Endothelial cell of umbilical vein (primary cell): ENCODE measurements around the gene ACP2. TPM values are rescaled to one million over a fixed set of nuclear protein-coding genes. Genes with fewer than 3 reads are reported as not detected.

Experiments
- BruUV-seq: library from RNA; stranded (reverse); fragments of 400-500 nt; replicated peaks from 2 replicates; lab custom pipeline; 2021; lab: Mats Ljungman, UMichigan
- CTCF ChIA-PET: fragments of 300-600, 350-600 bp; sonication (Branson Sonifier 250); formaldehyde crosslinking; loops from one replicate; lab custom pipeline; 2021; ENCODE audit warnings: antibody characterized with exemption, inconsistent platforms; lab: Charles Lee
- POLR2A ChIA-PET: fragments of 300-600, 350-600 bp; sonication (Branson Sonifier 250); formaldehyde crosslinking; loops from one replicate; lab custom pipeline; 2021; ENCODE audit warnings: antibody characterized with exemption, inconsistent platforms; lab: Charles Lee
- DNase-seq: peaks from one replicate; pipeline ENCODE4 v3.0.0-alpha.2; 2011; ENCODE audit warnings: low read depth, low spot score
- FAIRE-seq: peaks from 2 replicates; lab custom pipeline; 2011; peaks lifted over from hg19 to GRCh38; lab: Jason Lieb, UNC
- H2AFZ ChIP-seq: 2 replicates; pipeline ENCODE4 v1.6.0; 2012; ENCODE audit warnings: low read depth, low read length, control low read depth, inconsistent platforms
- H3K27ac ChIP-seq: 2 replicates; pipeline ENCODE4 v1.5.1; 2011; ENCODE audit warnings: low read depth, mild to moderate bottlenecking, control low read depth, low read length, moderate library complexity; ENCODE audit not compliant: insufficient read depth
- H3K27me3 ChIP-seq, 2 experiments: 2 replicates each; pipeline versions ENCODE4 v1.6.0 to v1.6.1; 2011; ENCODE audit warnings: low read length in 2 of 2, mixed read lengths in 1 of 2; ENCODE audit not compliant: control insufficient read depth in 2 of 2, insufficient read depth in 2 of 2
- H3K36me3 ChIP-seq, 2 experiments: 2 replicates in 1 of 2; 3 replicates in 1 of 2; pipeline ENCODE4 v1.5.1; 2011; ENCODE audit warnings: low read length in 2 of 2, mild to moderate bottlenecking in 1 of 2, moderate library complexity in 1 of 2; ENCODE audit not compliant: control insufficient read depth in 2 of 2, insufficient read depth in 2 of 2; ENCODE audit errors: extremely low read depth in 1 of 2
- H3K4me1 ChIP-seq: 3 replicates; pipeline ENCODE4 v1.5.1; 2011; ENCODE audit warnings: mild to moderate bottlenecking, low read length; ENCODE audit not compliant: control insufficient read depth, insufficient read depth; ENCODE audit errors: extremely low read depth
- H3K4me2 ChIP-seq: 2 replicates; pipeline ENCODE4 v1.6.1; 2011; ENCODE audit warnings: low read length, control low read depth, mixed read lengths; ENCODE audit not compliant: insufficient read depth
- H3K4me3 ChIP-seq, 3 experiments: fragments of 200-600 bp in 1 of 3; sonication (generic), shearing (Covaris generic) in 1 of 3; replicated peaks in 1 of 3; 2 replicates each; pipeline ENCODE4 v1.5.1; 2011 to 2016; ENCODE audit warnings: control low read depth in 3 of 3, low read length in 3 of 3, mild to moderate bottlenecking in 2 of 3, inconsistent platforms in 1 of 3, low read depth in 1 of 3, moderate library complexity in 1 of 3; ENCODE audit not compliant: insufficient read depth in 1 of 3
- H3K79me2 ChIP-seq: 2 replicates; pipeline ENCODE4 v1.6.0; 2012; ENCODE audit warnings: low read length, inconsistent platforms; ENCODE audit not compliant: control insufficient read depth, insufficient read depth
- H3K9ac ChIP-seq: replicated peaks from 2 replicates; pipeline ENCODE3; 2011; ENCODE audit warnings: low read length, control low read depth; ENCODE audit not compliant: insufficient read depth; ENCODE audit errors: extremely low read depth
- H3K9me1 ChIP-seq: replicated peaks from 3 replicates; pipeline ENCODE4 v1.6.0; 2011; ENCODE audit warnings: mild to moderate bottlenecking, low read length; ENCODE audit not compliant: control insufficient read depth, insufficient read depth; ENCODE audit errors: extremely low read depth
- H3K9me3 ChIP-seq: replicated peaks from 2 replicates; pipeline ENCODE4 v1.5.1; 2012; ENCODE audit warnings: low read length, inconsistent platforms; ENCODE audit not compliant: control insufficient read depth, insufficient read depth
- H4K20me1 ChIP-seq: replicated peaks from 2 replicates; pipeline ENCODE3; 2011; ENCODE audit warnings: mild to moderate bottlenecking, low read length; ENCODE audit not compliant: control insufficient read depth, insufficient read depth; ENCODE audit errors: extremely low read depth
- EZH2 ChIP-seq: IDR thresholded peaks from 2 replicates; pipeline ENCODE4 v1.6.1; 2012; ENCODE audit warnings: borderline replicate concordance, low read depth, mild to moderate bottlenecking, moderate library complexity, low read length, inconsistent platforms; ENCODE audit not compliant: severe bottlenecking
- FOS ChIP-seq: IDR thresholded peaks from 2 replicates; pipeline ENCODE4 v1.6.1; 2011; ENCODE audit warnings: mild to moderate bottlenecking, low read length, moderate library complexity, borderline replicate concordance; ENCODE audit not compliant: insufficient read depth
- GATA2 ChIP-seq: IDR thresholded peaks from 2 replicates; pipeline ENCODE4 v1.7.0; 2011; ENCODE audit warnings: low read depth, mild to moderate bottlenecking, moderate library complexity, mixed read lengths, low read length; ENCODE audit not compliant: insufficient read length, insufficient read depth
- JUN ChIP-seq: IDR thresholded peaks from 2 replicates; pipeline ENCODE4 v1.6.1; 2011; ENCODE audit warnings: borderline replicate concordance, low read depth; ENCODE audit not compliant: insufficient read length, insufficient read depth
- MYC ChIP-seq: IDR thresholded peaks from one replicate; pipeline ENCODE4 v1.6.1; 2011; ENCODE audit warnings: mild to moderate bottlenecking, low read depth, low read length
- POLR2A ChIP-seq: IDR thresholded peaks from 2 replicates; pipeline ENCODE4 v1.6.1; 2012; ENCODE audit warnings: low read depth, mild to moderate bottlenecking, control low read depth, low read length
- POLR2AphosphoS5 ChIP-seq: IDR thresholded peaks from 2 replicates; pipeline ENCODE4 v1.6.1; 2012; ENCODE audit warnings: low read depth, mild to moderate bottlenecking, control low read depth, low read length, moderate library complexity; ENCODE audit not compliant: insufficient read depth
- dilution Hi-C: fragments of 300-500 bp; cut with MboI; formaldehyde crosslinking; loops from one replicate; pipeline ENCODE4 v1.15.0; 2019; ENCODE audit warnings: low sequenced_read_pairs; ENCODE audit not compliant: extremely low pct_ligation_motif_present
- intact Hi-C: fragments of 100-400 bp; cut with micrococcal nuclease; formaldehyde crosslinking; loops from one replicate; pipeline ENCODE4 v1.10.0; 2022
- polyA plus RNA-seq, 4 experiments: library from polyadenylated mRNA; depleted of rRNA in 3 of 4; stranded (reverse) in 3 of 4; unstranded in 1 of 4; fragments of >200 nt; gene quantifications; 2 replicates each; pipeline versions ENCODE4 v1.2.1 to v1.2.3, GENCODE V29; 2011 to 2012; ENCODE audit warnings: missing spikeins in 1 of 4
- total RNA-seq: library from RNA; stranded (reverse); gene quantifications from 2 replicates; pipeline ENCODE4 v1.2.3, GENCODE V29; 2021
- TF ChIP-seq, protein P1 (sequence below): IDR thresholded peaks from 2 replicates; pipeline ENCODE4 v1.6.1; 2011; ENCODE audit not compliant: insufficient read depth, insufficient read length
- TF ChIP-seq, protein P2 (sequence below), 2 donors: IDR thresholded peaks; 1 replicate in 1 of 2; 2 replicates in 1 of 2; pipeline ENCODE4 v1.5.1; 2011; ENCODE audit warnings: low read length in 2 of 2, mild to moderate bottlenecking in 2 of 2, moderate library complexity in 2 of 2, control low read depth in 1 of 2, inconsistent platforms in 1 of 2, low read depth in 1 of 2; ENCODE audit not compliant: insufficient read depth in 1 of 2; ENCODE audit errors: extremely low read depth in 1 of 2

ACP2 gene
- total and polyA plus RNA-seq, 2 donors (not counting 3 experiments of a cell fraction or from before 2014, with no cell fraction given) = 35.6 to 49.2 TPM

DNA sequence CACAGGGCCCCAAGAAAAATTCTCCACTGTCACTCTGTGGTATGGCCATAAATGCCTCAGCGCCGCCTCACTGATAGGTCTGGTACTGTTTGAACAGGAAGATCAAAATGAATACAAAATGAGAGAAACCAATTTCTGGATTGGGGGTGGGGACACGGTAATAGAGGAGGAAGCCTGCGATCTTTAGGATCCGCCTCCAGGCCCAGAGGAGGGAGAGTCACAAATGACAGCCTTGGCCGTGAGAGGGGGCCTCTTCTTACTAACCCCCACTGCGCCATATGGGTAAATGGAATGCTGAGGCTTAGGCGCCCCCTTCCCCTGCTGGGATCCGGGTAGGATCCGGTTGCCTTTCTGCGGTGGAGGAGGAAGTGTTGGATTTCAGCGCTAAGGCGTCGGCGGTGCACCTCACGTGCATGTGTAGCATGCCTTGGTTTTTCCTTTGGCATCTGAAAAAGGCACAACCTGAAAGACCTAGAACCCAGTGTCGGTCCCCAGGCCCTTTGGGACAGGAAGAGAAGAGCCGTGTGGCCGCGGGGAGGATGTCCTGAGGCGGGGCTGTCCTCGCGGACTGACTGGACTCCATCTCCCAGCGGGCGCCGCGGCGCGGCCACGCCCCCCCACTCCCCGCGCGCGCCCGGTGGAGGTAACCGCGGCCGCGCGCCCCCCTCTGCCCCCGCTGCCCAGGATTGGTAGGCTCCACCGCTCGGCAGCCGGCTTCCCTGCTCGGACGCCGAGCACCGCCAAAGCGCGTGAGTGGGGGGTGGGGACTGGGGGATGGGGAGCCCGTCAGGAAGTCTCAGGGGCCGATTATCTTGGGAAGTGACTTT, 20.6 kb upstream of the ACP2 start:
- H3K9me1 ChIP-seq = no peaks in the 10 kb centered on the region
- H3K9me3 ChIP-seq = no peaks in the 10 kb centered on the region
- no peaks in the 10 kb centered on the region for H3K36me3 ChIP-seq
- peaks cover 25% of the 10 kb centered on the region for H3K79me2 ChIP-seq
- dilution Hi-C loops (no loop called here), intact Hi-C loops (loop anchor here (1.0 to 5.0 kb wide), 4 partner anchors 20 to 138 kb away; partner anchors contain the start of genes DDB2 and SLC39A13)
- BruUV-seq = TSS peak; percentile 70
- POLR2A ChIA-PET = interaction anchor here (1.0 kb wide), 1 partner anchor 55 kb away, joined by 11 read pairs; the partner anchor contains the start of gene DDB2
- H2AFZ ChIP-seq = peak overlapping the region; percentile 91
- no peaks in the 10 kb centered on the region for H4K20me1 ChIP-seq
- no peaks in the 10 kb centered on the region for H3K27me3 ChIP-seq
- CTCF ChIA-PET = interaction anchor here (0.7 to 1.8 kb wide), 5 partner anchors 10 to 89 kb away, joined by 3 to 7 read pairs (median 5); partner anchors contain the start of genes ACP2 and NR1H3
- peak; percentile 85 for DNase-seq
- H3K4me3 ChIP-seq = peak overlapping the region; percentile 66 to 93 (median 70)
- peaks cover 37% of the 10 kb centered on the region for H3K4me1 ChIP-seq
- peak overlapping the region; percentile 76 for H3K27ac ChIP-seq
- no peak for TF ChIP-seq GATA2
- TF ChIP-seq, protein P1, sequence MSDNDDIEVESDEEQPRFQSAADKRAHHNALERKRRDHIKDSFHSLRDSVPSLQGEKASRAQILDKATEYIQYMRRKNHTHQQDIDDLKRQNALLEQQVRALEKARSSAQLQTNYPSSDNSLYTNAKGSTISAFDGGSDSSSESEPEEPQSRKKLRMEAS = no peak
- peak; percentile 8 for TF ChIP-seq POLR2A
- peak overlapping the region; percentile 81 for H3K4me2 ChIP-seq
- H3K9ac ChIP-seq = peak overlapping the region; percentile 79
- peak; percentile 79 for FAIRE-seq

DNA sequence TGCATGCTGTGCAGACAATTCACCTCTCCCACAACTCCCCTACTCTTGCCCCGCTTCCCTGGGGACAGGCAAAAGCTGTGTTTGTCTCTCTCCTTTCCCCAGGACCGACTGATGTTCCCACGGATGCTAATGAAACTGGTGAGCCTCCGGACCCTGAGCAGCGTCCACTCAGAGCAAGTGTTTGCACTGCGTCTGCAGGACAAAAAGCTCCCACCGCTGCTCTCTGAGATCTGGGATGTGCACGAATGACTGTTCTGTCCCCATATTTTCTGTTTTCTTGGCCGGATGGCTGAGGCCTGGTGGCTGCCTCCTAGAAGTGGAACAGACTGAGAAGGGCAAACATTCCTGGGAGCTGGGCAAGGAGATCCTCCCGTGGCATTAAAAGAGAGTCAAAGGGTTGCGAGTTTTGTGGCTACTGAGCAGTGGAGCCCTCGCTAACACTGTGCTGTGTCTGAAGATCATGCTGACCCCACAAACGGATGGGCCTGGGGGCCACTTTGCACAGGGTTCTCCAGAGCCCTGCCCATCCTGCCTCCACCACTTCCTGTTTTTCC, 19.9 kb upstream of the ACP2 start:
- H3K9me3 ChIP-seq = no peaks in the 10 kb centered on the region
- dilution Hi-C loops = no loop called here
- no peak overlapping the region for H3K4me3 ChIP-seq
- H3K27me3 ChIP-seq = no peaks in the 10 kb centered on the region
- peak overlapping the region; percentile 60 for H3K9ac ChIP-seq
- ChIA-PET POLR2A (interaction anchor here (0.6 kb wide), 1 partner anchor 54 kb away, joined by 3 read pairs; the partner anchor contains the start of gene DDB2), CTCF (interaction anchor here (0.7 to 1.8 kb wide), 6 partner anchors 9 to 89 kb away, joined by 3 to 7 read pairs (median 4); partner anchors contain the start of genes ACP2 and NR1H3)
- no peaks in the 10 kb centered on the region for H3K36me3 ChIP-seq
- peak overlapping the region; percentile 76 for H3K27ac ChIP-seq
- H3K79me2 ChIP-seq = peaks cover 25% of the 10 kb centered on the region
- DNase-seq (no peak), FAIRE-seq (no peak)
- intact Hi-C loops = loop anchor here (1.0 to 5.0 kb wide), 4 partner anchors 19 to 139 kb away; partner anchors contain the start of genes DDB2 and SLC39A13
- TF ChIP-seq POLR2AphosphoS5 = no peak
- TF ChIP-seq JUN = no peak
- TF ChIP-seq, protein P1 = no peak
- TF ChIP-seq FOS = no peak
- no peak for TF ChIP-seq GATA2
- TF ChIP-seq EZH2 = no peak
- TF ChIP-seq, protein P2, sequence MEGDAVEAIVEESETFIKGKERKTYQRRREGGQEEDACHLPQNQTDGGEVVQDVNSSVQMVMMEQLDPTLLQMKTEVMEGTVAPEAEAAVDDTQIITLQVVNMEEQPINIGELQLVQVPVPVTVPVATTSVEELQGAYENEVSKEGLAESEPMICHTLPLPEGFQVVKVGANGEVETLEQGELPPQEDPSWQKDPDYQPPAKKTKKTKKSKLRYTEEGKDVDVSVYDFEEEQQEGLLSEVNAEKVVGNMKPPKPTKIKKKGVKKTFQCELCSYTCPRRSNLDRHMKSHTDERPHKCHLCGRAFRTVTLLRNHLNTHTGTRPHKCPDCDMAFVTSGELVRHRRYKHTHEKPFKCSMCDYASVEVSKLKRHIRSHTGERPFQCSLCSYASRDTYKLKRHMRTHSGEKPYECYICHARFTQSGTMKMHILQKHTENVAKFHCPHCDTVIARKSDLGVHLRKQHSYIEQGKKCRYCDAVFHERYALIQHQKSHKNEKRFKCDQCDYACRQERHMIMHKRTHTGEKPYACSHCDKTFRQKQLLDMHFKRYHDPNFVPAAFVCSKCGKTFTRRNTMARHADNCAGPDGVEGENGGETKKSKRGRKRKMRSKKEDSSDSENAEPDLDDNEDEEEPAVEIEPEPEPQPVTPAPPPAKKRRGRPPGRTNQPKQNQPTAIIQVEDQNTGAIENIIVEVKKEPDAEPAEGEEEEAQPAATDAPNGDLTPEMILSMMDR (IDR thresholded peaks at IDR 0.05; ENCODE audit: extremely low read depth in 1 of 2, insufficient read depth in 1 of 2, low read depth in 1 of 2, low read length in 2 of 2) = no peak
- TF ChIP-seq MYC = no peak
- peak overlapping the region; percentile 81 for H3K4me2 ChIP-seq
- BruUV-seq = no TSS peak
- no peaks in the 10 kb centered on the region for H4K20me1 ChIP-seq
- H3K4me1 ChIP-seq = peaks cover 37% of the 10 kb centered on the region
- H2AFZ ChIP-seq = peak overlapping the region; percentile 82
- H3K9me1 ChIP-seq = no peaks in the 10 kb centered on the region
